ENCODE results near the gene ALOX5AP.

The ALOX5AP gene

GRCh38 chr13:30809787-30810186 is 74.4 kb downstream of the ALOX5AP start:
- TF ChIP-seq, protein P1, sequence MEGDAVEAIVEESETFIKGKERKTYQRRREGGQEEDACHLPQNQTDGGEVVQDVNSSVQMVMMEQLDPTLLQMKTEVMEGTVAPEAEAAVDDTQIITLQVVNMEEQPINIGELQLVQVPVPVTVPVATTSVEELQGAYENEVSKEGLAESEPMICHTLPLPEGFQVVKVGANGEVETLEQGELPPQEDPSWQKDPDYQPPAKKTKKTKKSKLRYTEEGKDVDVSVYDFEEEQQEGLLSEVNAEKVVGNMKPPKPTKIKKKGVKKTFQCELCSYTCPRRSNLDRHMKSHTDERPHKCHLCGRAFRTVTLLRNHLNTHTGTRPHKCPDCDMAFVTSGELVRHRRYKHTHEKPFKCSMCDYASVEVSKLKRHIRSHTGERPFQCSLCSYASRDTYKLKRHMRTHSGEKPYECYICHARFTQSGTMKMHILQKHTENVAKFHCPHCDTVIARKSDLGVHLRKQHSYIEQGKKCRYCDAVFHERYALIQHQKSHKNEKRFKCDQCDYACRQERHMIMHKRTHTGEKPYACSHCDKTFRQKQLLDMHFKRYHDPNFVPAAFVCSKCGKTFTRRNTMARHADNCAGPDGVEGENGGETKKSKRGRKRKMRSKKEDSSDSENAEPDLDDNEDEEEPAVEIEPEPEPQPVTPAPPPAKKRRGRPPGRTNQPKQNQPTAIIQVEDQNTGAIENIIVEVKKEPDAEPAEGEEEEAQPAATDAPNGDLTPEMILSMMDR (IDR thresholded peaks at IDR 0.05; ENCODE audit: borderline replicate concordance, insufficient read depth, low read depth, low read length): no peak
- no peak overlapping the region for H3K4me3 ChIP-seq (ENCODE audit: low read depth, low read length)

DNA sequence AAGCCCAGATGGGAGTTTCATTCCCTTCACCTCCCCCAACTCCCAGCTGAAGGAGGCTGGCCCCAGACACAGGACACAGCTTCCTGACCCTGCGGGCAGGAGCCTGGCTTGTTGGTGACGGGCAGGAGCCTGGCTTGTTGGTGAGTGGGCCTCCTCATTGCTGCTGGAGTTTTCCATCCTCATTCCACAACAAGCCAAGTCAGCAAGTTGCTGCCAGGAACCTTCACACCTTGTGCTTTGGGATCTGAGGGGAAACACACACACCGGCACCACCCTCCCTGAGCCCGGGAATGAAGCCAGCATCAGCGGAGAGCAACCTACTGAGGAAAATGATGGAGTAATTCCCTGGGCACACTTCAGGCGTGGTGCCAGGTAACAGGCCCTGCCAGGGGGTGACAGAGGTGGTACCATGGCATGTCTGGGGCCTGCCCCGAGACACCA is 74.9 kb downstream of the ALOX5AP start:
- TF ChIP-seq, protein P1 (IDR thresholded peaks at IDR 0.05; ENCODE audit: borderline replicate concordance, insufficient read depth, low read depth, low read length): no peak
- H3K4me3 ChIP-seq (ENCODE audit: low read depth, low read length): no peak overlapping the region

DNA sequence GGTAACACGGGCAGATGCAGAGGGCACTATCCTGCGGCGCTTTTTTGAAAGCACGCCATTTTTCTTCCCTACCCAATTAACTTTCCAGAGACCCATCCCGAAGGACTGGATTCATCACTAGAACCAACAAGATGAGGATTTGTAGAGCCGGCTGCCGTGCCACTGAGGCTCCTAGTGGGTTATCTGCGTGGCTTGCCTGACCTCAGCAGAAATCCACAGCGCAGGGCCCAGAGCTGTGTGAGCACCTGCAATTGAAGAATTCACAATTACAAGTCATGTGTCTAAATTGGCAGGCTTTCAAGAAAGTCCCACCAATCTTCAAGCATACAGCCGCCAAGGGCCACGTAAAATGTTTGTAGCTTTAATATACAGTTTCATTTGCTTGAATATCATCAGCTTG is 75.5 kb downstream of the ALOX5AP start:
- H3K4me3 ChIP-seq (ENCODE audit: low read depth, low read length): no peak overlapping the region
- TF ChIP-seq, protein P1 (IDR thresholded peaks at IDR 0.05; ENCODE audit: borderline replicate concordance, insufficient read depth, low read depth, low read length): no peak

All from GM12875 (cell line).